ENCODE measurements around the gene ZNF778. TPM values are rescaled to one million over a fixed set of nuclear protein-coding genes. Genes with fewer than 3 reads are reported as not detected.

The ZNF778 gene
- total and polyA plus RNA-seq, 2 of the 13 experiments (the other 11 are each of a cell fraction or from before 2014, with no cell fraction given) = 3.8 to 7.2 TPM

DNA sequence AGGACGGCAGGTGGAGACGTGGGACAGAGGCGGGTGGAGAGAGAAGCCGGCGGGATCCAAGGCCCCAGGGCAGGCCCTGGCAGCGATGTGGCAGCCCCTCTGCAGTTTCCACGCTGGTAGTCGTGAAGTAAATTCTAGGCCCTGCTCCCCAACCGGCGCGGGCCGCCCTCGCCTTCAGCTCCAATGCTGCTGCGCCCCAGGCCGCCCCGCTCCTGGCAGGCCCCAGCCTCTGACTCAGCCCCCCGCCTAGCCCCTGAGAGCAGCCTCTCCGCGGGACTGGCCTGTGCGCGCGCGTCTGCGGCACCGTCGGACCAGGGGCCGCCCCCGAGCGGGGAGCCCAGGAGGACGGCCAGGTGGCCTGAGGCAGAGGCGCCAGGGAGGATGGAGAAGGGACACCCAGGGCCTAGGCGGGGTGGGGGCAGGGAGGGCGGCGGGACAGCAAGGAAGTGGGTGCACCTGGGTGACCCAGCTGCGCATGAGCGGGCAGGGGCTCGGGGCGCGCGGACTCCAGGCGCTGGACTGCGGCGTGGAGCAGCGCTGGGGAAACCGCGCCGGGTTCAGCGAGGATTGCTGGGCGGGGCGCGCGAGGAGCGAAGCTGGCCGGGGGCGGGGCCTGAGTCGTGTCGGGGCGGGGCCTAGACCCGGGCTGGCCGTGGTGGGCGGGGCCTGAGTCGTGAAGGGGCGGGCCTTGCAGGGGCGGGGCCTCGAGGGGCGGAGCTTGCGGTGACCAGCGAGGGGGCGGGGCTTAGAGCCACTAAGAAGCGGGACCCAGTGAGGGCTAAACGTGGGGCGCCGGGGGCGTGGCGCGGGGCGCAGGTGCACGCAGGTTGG lies 29.6 kb downstream of the ZNF778 start (continued):
- TF ChIP-seq ZNF629 (CRISPR knock-in tag; conservative IDR thresholded peaks at IDR 0.05) = no peak; the same call in 1 of the 2 replicates
- peak; percentile 30; the same call in 1 of the 2 replicates for TF ChIP-seq ZNF138 (CRISPR knock-in tag; IDR thresholded peaks at IDR 0.05; ENCODE audit: low read depth)
- TF ChIP-seq, protein P1, sequence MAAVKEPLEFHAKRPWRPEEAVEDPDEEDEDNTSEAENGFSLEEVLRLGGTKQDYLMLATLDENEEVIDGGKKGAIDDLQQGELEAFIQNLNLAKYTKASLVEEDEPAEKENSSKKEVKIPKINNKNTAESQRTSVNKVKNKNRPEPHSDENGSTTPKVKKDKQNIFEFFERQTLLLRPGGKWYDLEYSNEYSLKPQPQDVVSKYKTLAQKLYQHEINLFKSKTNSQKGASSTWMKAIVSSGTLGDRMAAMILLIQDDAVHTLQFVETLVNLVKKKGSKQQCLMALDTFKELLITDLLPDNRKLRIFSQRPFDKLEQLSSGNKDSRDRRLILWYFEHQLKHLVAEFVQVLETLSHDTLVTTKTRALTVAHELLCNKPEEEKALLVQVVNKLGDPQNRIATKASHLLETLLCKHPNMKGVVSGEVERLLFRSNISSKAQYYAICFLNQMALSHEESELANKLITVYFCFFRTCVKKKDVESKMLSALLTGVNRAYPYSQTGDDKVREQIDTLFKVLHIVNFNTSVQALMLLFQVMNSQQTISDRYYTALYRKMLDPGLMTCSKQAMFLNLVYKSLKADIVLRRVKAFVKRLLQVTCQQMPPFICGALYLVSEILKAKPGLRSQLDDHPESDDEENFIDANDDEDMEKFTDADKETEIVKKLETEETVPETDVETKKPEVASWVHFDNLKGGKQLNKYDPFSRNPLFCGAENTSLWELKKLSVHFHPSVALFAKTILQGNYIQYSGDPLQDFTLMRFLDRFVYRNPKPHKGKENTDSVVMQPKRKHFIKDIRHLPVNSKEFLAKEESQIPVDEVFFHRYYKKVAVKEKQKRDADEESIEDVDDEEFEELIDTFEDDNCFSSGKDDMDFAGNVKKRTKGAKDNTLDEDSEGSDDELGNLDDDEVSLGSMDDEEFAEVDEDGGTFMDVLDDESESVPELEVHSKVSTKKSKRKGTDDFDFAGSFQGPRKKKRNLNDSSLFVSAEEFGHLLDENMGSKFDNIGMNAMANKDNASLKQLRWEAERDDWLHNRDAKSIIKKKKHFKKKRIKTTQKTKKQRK (IDR thresholded peaks at IDR 0.05; ENCODE audit: low read length) = no peak
- no peak; the same call in 1 of the 2 replicates for TF ChIP-seq RXRA (CRISPR knock-in tag; IDR thresholded peaks at IDR 0.05)
- TF ChIP-seq ZNF207 (IDR thresholded peaks at IDR 0.05; ENCODE audit: borderline replicate concordance) = no peak
- TF ChIP-seq NFYB (CRISPR knock-in tag; IDR thresholded peaks at IDR 0.05) = 0 out of 2 replicates have a peak, but pooled peaks have one; percentile 12
- no peak for TF ChIP-seq ADNP (CRISPR knock-in tag; IDR thresholded peaks at IDR 0.05)
- TF ChIP-seq, protein P2, sequence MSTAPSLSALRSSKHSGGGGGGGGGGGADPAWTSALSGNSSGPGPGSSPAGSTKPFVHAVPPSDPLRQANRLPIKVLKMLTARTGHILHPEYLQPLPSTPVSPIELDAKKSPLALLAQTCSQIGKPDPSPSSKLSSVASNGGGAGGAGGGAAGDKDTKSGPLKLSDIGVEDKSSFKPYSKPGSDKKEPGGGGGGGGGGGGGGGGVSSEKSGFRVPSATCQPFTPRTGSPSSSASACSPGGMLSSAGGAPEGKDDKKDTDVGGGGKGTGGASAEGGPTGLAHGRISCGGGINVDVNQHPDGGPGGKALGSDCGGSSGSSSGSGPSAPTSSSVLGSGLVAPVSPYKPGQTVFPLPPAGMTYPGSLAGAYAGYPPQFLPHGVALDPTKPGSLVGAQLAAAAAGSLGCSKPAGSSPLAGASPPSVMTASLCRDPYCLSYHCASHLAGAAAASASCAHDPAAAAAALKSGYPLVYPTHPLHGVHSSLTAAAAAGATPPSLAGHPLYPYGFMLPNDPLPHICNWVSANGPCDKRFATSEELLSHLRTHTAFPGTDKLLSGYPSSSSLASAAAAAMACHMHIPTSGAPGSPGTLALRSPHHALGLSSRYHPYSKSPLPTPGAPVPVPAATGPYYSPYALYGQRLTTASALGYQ (CRISPR knock-in tag; IDR thresholded peaks at IDR 0.05) = 0 out of 2 replicates have a peak, but pooled peaks have one; percentile 15
- TF ChIP-seq MIER2 (CRISPR knock-in tag; IDR thresholded peaks at IDR 0.05) = 0 out of 2 replicates have a peak, but pooled peaks have one; percentile 5
- no peak for TF ChIP-seq MEIS2 (CRISPR knock-in tag; IDR thresholded peaks at IDR 0.05)
- TF ChIP-seq NCOA5 (CRISPR knock-in tag; IDR thresholded peaks at IDR 0.05) = no peak
- no peak for TF ChIP-seq SKI (IDR thresholded peaks at IDR 0.05; ENCODE audit: partially characterized antibody)
- TF ChIP-seq TBX3 (IDR thresholded peaks at IDR 0.05; ENCODE audit: borderline replicate concordance) = no peak
- TF ChIP-seq ZSCAN22 (CRISPR knock-in tag; IDR thresholded peaks at IDR 0.05) = no peak; the same call in 1 of the 2 replicates
- TF ChIP-seq FOXA1 (IDR thresholded peaks at IDR 0.05) = no peak
- no peak for TF ChIP-seq FOXA1 (CRISPR knock-in tag; IDR thresholded peaks at IDR 0.05)
- peak; percentile 33; the same call in 1 of the 2 replicates for TF ChIP-seq RAD21 (CRISPR knock-in tag; IDR thresholded peaks at IDR 0.05)
- no peak; the same call in 1 of the 2 replicates for TF ChIP-seq ZNF335 (CRISPR knock-in tag; IDR thresholded peaks at IDR 0.05)
- no peak; the same call in 1 of the 2 replicates for TF ChIP-seq ZSCAN9 (CRISPR knock-in tag; IDR thresholded peaks at IDR 0.05; ENCODE audit: borderline replicate concordance)
- 0 out of 2 replicates have a peak, but pooled peaks have one; percentile 9 for TF ChIP-seq FOXJ3 (CRISPR knock-in tag; IDR thresholded peaks at IDR 0.05; ENCODE audit: borderline replicate concordance)
- peak; percentile 75; the same call in 1 of the 2 replicates for TF ChIP-seq CAMTA2 (CRISPR knock-in tag; IDR thresholded peaks at IDR 0.05; ENCODE audit: borderline replicate concordance)
- no peak for TF ChIP-seq RAD51 (IDR thresholded peaks at IDR 0.05; ENCODE audit: borderline replicate concordance)
- no peak; the same call in 1 of the 2 replicates for TF ChIP-seq RFXAP (CRISPR knock-in tag; IDR thresholded peaks at IDR 0.05; ENCODE audit: borderline replicate concordance)
- no peak for TF ChIP-seq TCF7L2 (IDR thresholded peaks at IDR 0.05; ENCODE audit: low read depth, low read length)
- TF ChIP-seq, protein P3, sequence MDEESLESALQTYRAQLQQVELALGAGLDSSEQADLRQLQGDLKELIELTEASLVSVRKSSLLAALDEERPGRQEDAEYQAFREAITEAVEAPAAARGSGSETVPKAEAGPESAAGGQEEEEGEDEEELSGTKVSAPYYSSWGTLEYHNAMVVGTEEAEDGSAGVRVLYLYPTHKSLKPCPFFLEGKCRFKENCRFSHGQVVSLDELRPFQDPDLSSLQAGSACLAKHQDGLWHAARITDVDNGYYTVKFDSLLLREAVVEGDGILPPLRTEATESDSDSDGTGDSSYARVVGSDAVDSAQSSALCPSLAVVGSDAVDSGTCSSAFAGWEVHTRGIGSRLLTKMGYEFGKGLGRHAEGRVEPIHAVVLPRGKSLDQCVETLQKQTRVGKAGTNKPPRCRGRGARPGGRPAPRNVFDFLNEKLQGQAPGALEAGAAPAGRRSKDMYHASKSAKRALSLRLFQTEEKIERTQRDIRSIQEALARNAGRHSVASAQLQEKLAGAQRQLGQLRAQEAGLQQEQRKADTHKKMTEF (CRISPR knock-in tag; IDR thresholded peaks at IDR 0.05) = peak; percentile 78; the same call in 1 of the 2 replicates

Measured in HepG2 (cell line).